Uterus (tissue), 2 donors: ENCODE data around the gene CFAP92.

Experiments
- POLR2A ChIP-seq, 2 donors: fragments of 450-650 bp; IDR thresholded peaks; one replicate each; pipeline ENCODE4 v1.6.1; 2016; ENCODE audit warnings: antibody characterized with exemption in 2 of 2, mild to moderate bottlenecking in 1 of 2, moderate library complexity in 1 of 2
- TF ChIP-seq, protein P1 (sequence below), 4 experiments: fragments of 200-600 bp in 2 of 4; fragments of 450-650 bp in 2 of 4; sonication (generic) in 2 of 4; IDR thresholded peaks; one replicate each; pipeline ENCODE4 v1.5.1; 2016 to 2019; ENCODE audit warnings: antibody characterized with exemption in 4 of 4, mild to moderate bottlenecking in 2 of 4, moderate library complexity in 1 of 4

- TF ChIP-seq POLR2A (IDR thresholded peaks at IDR 0.05), result no peak
- TF ChIP-seq, protein P1, sequence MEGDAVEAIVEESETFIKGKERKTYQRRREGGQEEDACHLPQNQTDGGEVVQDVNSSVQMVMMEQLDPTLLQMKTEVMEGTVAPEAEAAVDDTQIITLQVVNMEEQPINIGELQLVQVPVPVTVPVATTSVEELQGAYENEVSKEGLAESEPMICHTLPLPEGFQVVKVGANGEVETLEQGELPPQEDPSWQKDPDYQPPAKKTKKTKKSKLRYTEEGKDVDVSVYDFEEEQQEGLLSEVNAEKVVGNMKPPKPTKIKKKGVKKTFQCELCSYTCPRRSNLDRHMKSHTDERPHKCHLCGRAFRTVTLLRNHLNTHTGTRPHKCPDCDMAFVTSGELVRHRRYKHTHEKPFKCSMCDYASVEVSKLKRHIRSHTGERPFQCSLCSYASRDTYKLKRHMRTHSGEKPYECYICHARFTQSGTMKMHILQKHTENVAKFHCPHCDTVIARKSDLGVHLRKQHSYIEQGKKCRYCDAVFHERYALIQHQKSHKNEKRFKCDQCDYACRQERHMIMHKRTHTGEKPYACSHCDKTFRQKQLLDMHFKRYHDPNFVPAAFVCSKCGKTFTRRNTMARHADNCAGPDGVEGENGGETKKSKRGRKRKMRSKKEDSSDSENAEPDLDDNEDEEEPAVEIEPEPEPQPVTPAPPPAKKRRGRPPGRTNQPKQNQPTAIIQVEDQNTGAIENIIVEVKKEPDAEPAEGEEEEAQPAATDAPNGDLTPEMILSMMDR (IDR thresholded peaks at IDR 0.05), result no peak
These were observed 26.8 kb upstream of the CFAP92 start for GRCh38 chr3:129020691-129021090.
